ENCODE results near the gene MS4A4A. TPM values are rescaled to one million over a fixed set of nuclear protein-coding genes. Genes with fewer than 3 reads are reported as not detected.

The MS4A4A gene
- total RNA-seq (2022; extraction: Qiagen RNA extraction; ENCODE audit: low read depth), result not detected in 5 replicates

DNA sequence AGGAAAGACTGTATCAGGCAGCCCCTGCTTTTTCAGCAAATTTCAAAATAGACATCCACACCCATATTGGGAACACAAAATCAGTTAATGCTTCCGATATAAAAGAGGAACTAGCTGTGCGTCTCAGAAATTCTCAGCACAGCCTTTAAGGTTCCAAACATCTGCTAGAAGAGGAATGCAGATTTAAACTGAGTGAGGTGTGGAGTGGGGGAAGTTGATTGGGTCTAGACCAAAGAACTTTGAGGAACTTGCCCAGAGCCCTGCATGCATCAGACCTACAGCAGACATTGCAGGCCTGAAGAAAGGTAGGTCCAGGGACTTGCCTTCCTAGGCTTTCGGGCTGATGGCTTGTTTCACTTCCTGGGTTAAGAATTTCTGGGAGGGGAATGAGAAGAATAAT lies at the start of gene MS4A4A:
Gene MS4A4A, plus strand, starts transcription at position 255 of the 400 bp plus-strand sequence. Its CDS starts 10 bp downstream, at position 265.

GRCh38 chr11:60242740-60243239 lies 37.7 kb upstream of the MS4A4A start, which contains the start of gene MS4A4E:
TSS of gene MS4A4E (minus strand) at chr11:60243137. CDS start at chr11:60230055, 13,082 bp downstream.

GRCh38 chr11:60326955-60327354 lies 46.5 kb downstream of the MS4A4A start, which contains the start of gene MS4A6E:
TSS of gene MS4A6E (plus strand) at chr11:60327255. CDS start at chr11:60334896, 7,641 bp downstream.

Other genes with a start within 250 kb of the MS4A4A start
- gene OOSP2, start 240.3 kb upstream of the MS4A4A start, total RNA-seq (2022; extraction: Qiagen RNA extraction; ENCODE audit: low read depth), result not detected in 5 replicates
- not detected in 5 replicates for gene MS4A3, start 224.0 kb upstream of the MS4A4A start, total RNA-seq (2022; extraction: Qiagen RNA extraction; ENCODE audit: low read depth)
- gene MS4A2, start 192.0 kb upstream of the MS4A4A start, total RNA-seq (2022; extraction: Qiagen RNA extraction; ENCODE audit: low read depth), result not detected in 5 replicates
- gene MS4A6A, start 97.6 kb upstream of the MS4A4A start, total RNA-seq (2022; extraction: Qiagen RNA extraction; ENCODE audit: low read depth), result not detected in 5 replicates
- gene MS4A4E, start 37.5 kb upstream of the MS4A4A start, total RNA-seq (2022; extraction: Qiagen RNA extraction; ENCODE audit: low read depth), result not detected in 5 replicates
- gene MS4A6E, start 46.6 kb downstream of the MS4A4A start, total RNA-seq (2022; extraction: Qiagen RNA extraction; ENCODE audit: low read depth), result not detected in 5 replicates
- not detected in 5 replicates for gene MS4A7, start 97.9 kb downstream of the MS4A4A start, total RNA-seq (2022; extraction: Qiagen RNA extraction; ENCODE audit: low read depth)
- not detected in 5 replicates for gene MS4A14, start 115.8 kb downstream of the MS4A4A start, total RNA-seq (2022; extraction: Qiagen RNA extraction; ENCODE audit: low read depth)
- gene MS4A5, start 148.9 kb downstream of the MS4A4A start, total RNA-seq (2022; extraction: Qiagen RNA extraction; ENCODE audit: low read depth), result not detected in 5 replicates
- gene MS4A1, start 175.2 kb downstream of the MS4A4A start, total RNA-seq (2022; extraction: Qiagen RNA extraction; ENCODE audit: low read depth), result not detected in 5 replicates
- not detected in 5 replicates for gene MS4A12, start 212.1 kb downstream of the MS4A4A start, total RNA-seq (2022; extraction: Qiagen RNA extraction; ENCODE audit: low read depth)
- not detected in 5 replicates for gene MS4A13, start 234.7 kb downstream of the MS4A4A start, total RNA-seq (2022; extraction: Qiagen RNA extraction; ENCODE audit: low read depth)